Neuronal stem cell (in vitro differentiated cells): ENCODE data around the gene OR10D3.

Experiments
- DNase-seq: peaks from one replicate; pipeline ENCODE4 v3.0.0-alpha.2; 2013; ENCODE audit warnings: low spot score
- H2AFZ ChIP-seq: one replicate; pipeline ENCODE4 v1.6.1; 2013; ENCODE audit warnings: mild to moderate bottlenecking, low read length, inconsistent platforms
- H2AK5ac ChIP-seq: 2 replicates; pipeline ENCODE4 v1.6.1; 2013; ENCODE audit warnings: low read depth, mild to moderate bottlenecking, inconsistent platforms, low read length, moderate library complexity, mixed read lengths
- H2BK120ac ChIP-seq: 2 replicates; pipeline ENCODE4 v1.6.1; 2013; ENCODE audit warnings: low read depth, mild to moderate bottlenecking, inconsistent platforms, low read length, moderate library complexity, mixed read lengths
- H2BK12ac ChIP-seq: one replicate; pipeline ENCODE4 v1.6.1; 2013; ENCODE audit warnings: low read length, inconsistent platforms
- H2BK15ac ChIP-seq: 2 replicates; pipeline ENCODE4 v1.6.1; 2013; ENCODE audit warnings: mild to moderate bottlenecking, low read length, inconsistent platforms, mixed read lengths
- H2BK5ac ChIP-seq: one replicate; pipeline ENCODE4 v1.6.1; 2013; ENCODE audit warnings: inconsistent platforms, mild to moderate bottlenecking, low read length, moderate library complexity
- H3K14ac ChIP-seq: one replicate; pipeline ENCODE4 v1.6.1; 2013; ENCODE audit warnings: low read length, inconsistent platforms
- H3K18ac ChIP-seq: 2 replicates; pipeline ENCODE4 v1.6.1; 2013; ENCODE audit warnings: low read length, inconsistent platforms
- H3K23ac ChIP-seq: 2 replicates; pipeline ENCODE4 v1.6.1; 2013; ENCODE audit warnings: low read depth, mild to moderate bottlenecking, mixed read lengths, low read length, inconsistent platforms; ENCODE audit not compliant: poor library complexity
- H3K27ac ChIP-seq: replicated peaks from 3 replicates; pipeline ENCODE4 v1.5.1; 2013; ENCODE audit warnings: low read length, inconsistent platforms
- H3K27me3 ChIP-seq, 3 experiments: 2 replicates each; pipeline ENCODE4 v1.6.1; 2013; ENCODE audit warnings: low read length in 3 of 3, mild to moderate bottlenecking in 2 of 3, inconsistent platforms in 1 of 3, low read depth in 1 of 3, mixed read lengths in 1 of 3, moderate library complexity in 1 of 3; ENCODE audit not compliant: control insufficient read depth in 3 of 3, insufficient read depth in 3 of 3
- H3K36me3 ChIP-seq, 2 donors: replicated peaks in 1 of 2; 2 replicates each; pipeline ENCODE4 v1.6.1; 2013; ENCODE audit warnings: low read length in 2 of 2; ENCODE audit not compliant: control insufficient read depth in 2 of 2, insufficient read depth in 2 of 2
- H3K4ac ChIP-seq: 2 replicates; pipeline ENCODE4 v1.6.1; 2013; ENCODE audit warnings: inconsistent platforms, mild to moderate bottlenecking, low read length, moderate library complexity
- H3K4me1 ChIP-seq, 2 donors: 1 replicate in 1 of 2; 2 replicates in 1 of 2; pipeline ENCODE4 v1.6.1; 2013; ENCODE audit warnings: low read length in 2 of 2, low read depth in 1 of 2; ENCODE audit not compliant: control insufficient read depth in 2 of 2, insufficient read depth in 1 of 2
- H3K4me2 ChIP-seq: one replicate; pipeline ENCODE4 v1.6.1; 2013; ENCODE audit warnings: mild to moderate bottlenecking, low read length, inconsistent platforms; ENCODE audit not compliant: insufficient read depth, poor library complexity, severe bottlenecking
- H3K4me3 ChIP-seq, 2 donors: 2 replicates each; pipeline ENCODE4 v1.5.1; 2013; ENCODE audit warnings: low read length in 2 of 2, mild to moderate bottlenecking in 2 of 2, inconsistent platforms in 1 of 2, moderate library complexity in 1 of 2
- H3K79me1 ChIP-seq: one replicate; pipeline ENCODE4 v1.6.1; 2013; ENCODE audit warnings: low read depth, mild to moderate bottlenecking, inconsistent platforms, low read length, moderate library complexity
- H3K9ac ChIP-seq: one replicate; pipeline ENCODE4 v1.6.1; 2013; ENCODE audit warnings: mild to moderate bottlenecking, low read depth, low read length, inconsistent platforms; ENCODE audit not compliant: poor library complexity
- H3K9me3 ChIP-seq, 2 donors: replicated peaks in 1 of 2; 2 replicates each; pipeline versions ENCODE3 to v1.6.1; 2013; ENCODE audit warnings: low read length in 2 of 2, mild to moderate bottlenecking in 2 of 2, inconsistent platforms in 1 of 2, low read depth in 1 of 2, mixed read lengths in 1 of 2, moderate library complexity in 1 of 2; ENCODE audit not compliant: control insufficient read depth in 2 of 2, insufficient read depth in 1 of 2
- H4K8ac ChIP-seq: one replicate; pipeline ENCODE4 v1.6.1; 2013; ENCODE audit warnings: low read depth, mild to moderate bottlenecking, inconsistent platforms, low read length, moderate library complexity
- H4K91ac ChIP-seq: one replicate; pipeline ENCODE4 v1.6.1; 2013; ENCODE audit warnings: low read length, low read depth, mild to moderate bottlenecking, inconsistent platforms; ENCODE audit not compliant: poor library complexity
- WGBS, 2 donors: extraction: QIAGEN DNeasy Blood & Tissue Kit; methylation state at CpG; one replicate each; pipeline ENCODE4 v1.1.7; 2013; ENCODE audit warnings: missing lambda C conversion rate in 2 of 2, mixed read lengths in 1 of 2; ENCODE audit not compliant: insufficient read length in 2 of 2, insufficient replicate concordance in 1 of 2; ENCODE audit errors: extremely low coverage in 2 of 2; 5-methylcytosine and 5-hydroxymethylcytosine counted together

Gene OR10D3

DNA sequence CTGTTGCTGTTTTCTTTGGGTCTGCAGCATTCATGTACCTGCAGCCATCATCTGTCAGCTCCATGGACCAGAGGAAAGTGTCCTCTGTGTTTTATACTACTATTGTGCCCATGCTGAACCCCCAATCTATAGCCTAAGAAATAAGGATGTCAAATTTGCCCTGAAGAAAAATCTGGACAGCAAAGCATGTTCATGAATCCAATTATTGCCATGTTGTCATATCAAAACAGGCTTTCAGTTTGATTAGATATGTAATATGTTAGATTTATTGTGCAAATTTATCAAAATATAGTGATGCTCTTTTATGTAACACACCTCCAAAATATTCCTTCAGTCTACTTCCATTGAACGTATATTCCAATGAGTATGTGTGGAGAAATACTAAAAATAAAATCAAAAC is 42.3 kb downstream of the OR10D3 start:
- Histone ChIP-seq H2BK15ac (no peak overlapping the region), H3K27me3 (no peaks in the 10 kb centered on the region), H3K9ac (no peak overlapping the region), H4K8ac (no peak overlapping the region), H2BK5ac (no peak overlapping the region), H3K79me1 (no peaks in the 10 kb centered on the region), H2BK120ac (no peak overlapping the region), H3K4ac (no peak overlapping the region), H3K23ac (no peak overlapping the region), H3K4me3 (no peak overlapping the region), H3K18ac (no peak overlapping the region), H3K9me3 (no peaks in the 10 kb centered on the region), H4K91ac (no peak overlapping the region), H3K36me3 (no peaks in the 10 kb centered on the region), H2BK12ac (no peak overlapping the region), H2AFZ (no peak overlapping the region), H2AK5ac (no peak overlapping the region), H3K27ac (no peak overlapping the region), H3K14ac (no peak overlapping the region), H3K4me2 (no peak overlapping the region), H3K4me1 (no peaks in the 10 kb centered on the region)
- WGBS, 2 donors = no CpG with 5 or more reads among the region's 1 CpG
- DNase-seq = no peak

DNA sequence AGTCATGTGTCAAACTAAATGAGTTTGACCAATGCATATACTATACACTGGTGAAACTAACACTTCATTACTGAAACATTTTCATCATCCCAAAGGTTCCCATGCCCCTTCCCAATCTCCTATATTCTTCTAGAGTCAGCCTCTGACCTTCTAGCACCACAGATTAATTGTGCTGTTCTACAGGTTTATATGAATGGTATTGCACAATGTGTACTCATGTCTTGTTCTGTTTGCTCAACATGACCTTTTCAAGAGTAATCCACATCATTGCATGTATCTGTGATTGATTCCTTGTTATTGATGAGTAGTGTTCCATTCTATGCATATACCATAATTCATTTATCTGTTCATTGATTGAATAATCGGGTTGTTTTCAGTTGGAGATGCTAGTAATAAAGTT is 50.2 kb downstream of the OR10D3 start:
- no peaks in the 10 kb centered on the region for H3K4me1 ChIP-seq
- no peak overlapping the region for H3K27ac ChIP-seq
- H2AFZ ChIP-seq = no peak overlapping the region
- H4K91ac ChIP-seq = no peak overlapping the region
- no CpG with 5 or more reads among the region's 1 CpG for WGBS, 2 donors
- no peak overlapping the region for H2BK15ac ChIP-seq
- H3K23ac ChIP-seq = no peak overlapping the region
- H2BK5ac ChIP-seq = no peak overlapping the region
- no peak overlapping the region for H2BK12ac ChIP-seq
- no peak overlapping the region for H2AK5ac ChIP-seq
- no peak overlapping the region for H2BK120ac ChIP-seq
- no peak overlapping the region for H3K4me3 ChIP-seq
- H3K36me3 ChIP-seq = no peaks in the 10 kb centered on the region
- H4K8ac ChIP-seq = no peak overlapping the region
- no peaks in the 10 kb centered on the region for H3K27me3 ChIP-seq
- no peak overlapping the region for H3K9ac ChIP-seq
- H3K9me3 ChIP-seq = no peaks in the 10 kb centered on the region
- H3K4ac ChIP-seq = no peak overlapping the region
- H3K4me2 ChIP-seq = no peak overlapping the region
- no peak for DNase-seq
- H3K18ac ChIP-seq = no peak overlapping the region
- no peaks in the 10 kb centered on the region for H3K79me1 ChIP-seq
- no peak overlapping the region for H3K14ac ChIP-seq
